Astrocyte (in vitro differentiated cells and primary cell): ENCODE results near the gene GRAMD1B. TPM values are rescaled to one million over a fixed set of nuclear protein-coding genes. Genes with fewer than 3 reads are reported as not detected.
A peak's percentile ranks its signal among the peaks of the same experiment; 100 is the strongest.

ENCODE experiments used
- DNase-seq: peaks from one replicate; pipeline ENCODE4 v3.0.0-alpha.2; 2010; ENCODE audit warnings: low read depth
- FAIRE-seq: peaks from 2 replicates; lab custom pipeline; 2011; peaks lifted over from hg19 to GRCh38; lab: Jason Lieb, UNC
- H2AFZ ChIP-seq: 2 replicates; pipeline ENCODE4 v1.6.0; 2012; ENCODE audit warnings: low read depth, low read length, inconsistent platforms
- H3K27ac ChIP-seq: 2 replicates; pipeline ENCODE4 v1.5.1; 2011; ENCODE audit warnings: low read depth, low read length, inconsistent platforms
- H3K27me3 ChIP-seq: 2 replicates; pipeline ENCODE4 v1.6.0; 2011; ENCODE audit warnings: low read length, inconsistent platforms; ENCODE audit not compliant: insufficient read depth
- H3K36me3 ChIP-seq: 2 replicates; pipeline ENCODE4 v1.5.1; 2011; ENCODE audit warnings: low read length, inconsistent platforms; ENCODE audit not compliant: insufficient read depth
- H3K4me1 ChIP-seq: 2 replicates; pipeline ENCODE4 v1.5.1; 2011; ENCODE audit warnings: low read length, inconsistent platforms; ENCODE audit not compliant: insufficient read depth
- H3K4me2 ChIP-seq: 2 replicates; pipeline ENCODE4 v1.6.0; 2012; ENCODE audit warnings: low read length, inconsistent platforms
- H3K4me3 ChIP-seq: 2 replicates; pipeline ENCODE4 v1.5.1; 2011; ENCODE audit warnings: low read depth, mild to moderate bottlenecking, low read length, inconsistent platforms; ENCODE audit not compliant: insufficient read depth
- H3K79me2 ChIP-seq: 2 replicates; pipeline ENCODE4 v1.6.0; 2012; ENCODE audit warnings: mild to moderate bottlenecking, low read length, inconsistent platforms; ENCODE audit not compliant: insufficient read depth
- H3K9ac ChIP-seq: 2 replicates; pipeline ENCODE4 v1.6.0; 2012; ENCODE audit warnings: mild to moderate bottlenecking, low read length, inconsistent platforms
- H3K9me3 ChIP-seq: 2 replicates; pipeline ENCODE4 v1.5.1; 2012; ENCODE audit warnings: low read depth, mild to moderate bottlenecking, low read length, inconsistent platforms; ENCODE audit not compliant: insufficient read depth
- H4K20me1 ChIP-seq: 2 replicates; pipeline ENCODE4 v1.6.0; 2012; ENCODE audit warnings: low read length, inconsistent platforms; ENCODE audit not compliant: insufficient read depth
- H3K27ac Mint-ChIP-seq: one replicate; pipeline ENCODE4 v1.8.0; 2021; ENCODE audit warnings: mild to moderate bottlenecking, mixed read lengths; ENCODE audit not compliant: unreplicated experiment
- H3K27me3 Mint-ChIP-seq: one replicate; pipeline ENCODE4 v1.8.0; 2021; ENCODE audit warnings: low read depth, mixed read lengths; ENCODE audit not compliant: unreplicated experiment
- H3K36me3 Mint-ChIP-seq: one replicate; pipeline ENCODE4 v1.8.0; 2021; ENCODE audit warnings: low read depth, mixed read lengths; ENCODE audit not compliant: unreplicated experiment
- H3K4me1 Mint-ChIP-seq: one replicate; pipeline ENCODE4 v1.8.0; 2021; ENCODE audit warnings: low read depth, mixed read lengths; ENCODE audit not compliant: unreplicated experiment
- H3K4me3 Mint-ChIP-seq: one replicate; pipeline ENCODE4 v1.8.0; 2021; ENCODE audit warnings: mild to moderate bottlenecking, moderate library complexity, mixed read lengths; ENCODE audit not compliant: unreplicated experiment
- H3K9me3 Mint-ChIP-seq: one replicate; pipeline ENCODE4 v1.8.0; 2021; ENCODE audit warnings: mild to moderate bottlenecking, mixed read lengths; ENCODE audit not compliant: unreplicated experiment
- EZH2 ChIP-seq: IDR thresholded peaks from 2 replicates; pipeline ENCODE4 v1.6.1; 2012; ENCODE audit warnings: mild to moderate bottlenecking, low read length, inconsistent platforms; ENCODE audit not compliant: insufficient read depth
- total RNA-seq: library from RNA; stranded (reverse); gene quantifications from 2 replicates; pipeline ENCODE4 v1.2.1, GENCODE V29; 2021
- TF ChIP-seq, protein P1 (sequence below): IDR thresholded peaks from 2 replicates; pipeline ENCODE4 v1.5.1; 2011; ENCODE audit warnings: low read depth, mild to moderate bottlenecking, inconsistent platforms, low read length, moderate library complexity; ENCODE audit not compliant: insufficient read depth

GRAMD1B gene
- total RNA-seq, 1 donor from 2014 or later, result 6.5 TPM

DNA sequence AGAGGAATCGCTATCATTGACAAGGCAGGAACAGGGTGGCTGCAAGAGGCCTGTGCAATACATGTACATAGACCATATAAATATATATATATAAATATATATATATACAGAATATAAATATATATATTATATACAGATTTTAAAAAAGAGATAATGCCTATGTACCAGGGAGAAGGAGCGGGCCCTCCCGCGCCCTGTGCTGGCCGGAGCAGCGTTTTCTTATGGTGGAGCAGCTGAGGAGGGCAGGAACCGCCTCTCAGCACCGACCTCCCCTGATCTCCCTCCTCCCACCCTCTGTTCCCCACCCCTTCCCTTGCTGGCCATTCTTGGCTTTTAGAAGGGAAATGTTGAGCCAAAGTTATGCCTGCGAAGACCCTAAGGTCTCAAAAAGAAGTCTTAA lies 192.5 kb downstream of the GRAMD1B start:
- FAIRE-seq (no peak), DNase-seq (no peak)
- Mint-ChIP-seq H3K9me3 (no peaks in the 10 kb centered on the region), H3K36me3 (peaks cover 17% of the 10 kb centered on the region), H3K27me3 (peaks cover 4% of the 10 kb centered on the region), H3K4me1 (no peaks in the 10 kb centered on the region), H3K4me3 (no peak overlapping the region), H3K27ac (no peak overlapping the region)
- Histone ChIP-seq H4K20me1 (no peaks in the 10 kb centered on the region), H3K27ac (no peak overlapping the region), H3K36me3 (no peaks in the 10 kb centered on the region), H2AFZ (no peak overlapping the region), H3K4me1 (no peaks in the 10 kb centered on the region), H3K9ac (no peak overlapping the region), H3K4me3 (no peak overlapping the region), H3K27me3 (no peaks in the 10 kb centered on the region), H3K79me2 (no peaks in the 10 kb centered on the region), H3K4me2 (no peak overlapping the region), H3K9me3 (no peaks in the 10 kb centered on the region)
- TF ChIP-seq, protein P1, sequence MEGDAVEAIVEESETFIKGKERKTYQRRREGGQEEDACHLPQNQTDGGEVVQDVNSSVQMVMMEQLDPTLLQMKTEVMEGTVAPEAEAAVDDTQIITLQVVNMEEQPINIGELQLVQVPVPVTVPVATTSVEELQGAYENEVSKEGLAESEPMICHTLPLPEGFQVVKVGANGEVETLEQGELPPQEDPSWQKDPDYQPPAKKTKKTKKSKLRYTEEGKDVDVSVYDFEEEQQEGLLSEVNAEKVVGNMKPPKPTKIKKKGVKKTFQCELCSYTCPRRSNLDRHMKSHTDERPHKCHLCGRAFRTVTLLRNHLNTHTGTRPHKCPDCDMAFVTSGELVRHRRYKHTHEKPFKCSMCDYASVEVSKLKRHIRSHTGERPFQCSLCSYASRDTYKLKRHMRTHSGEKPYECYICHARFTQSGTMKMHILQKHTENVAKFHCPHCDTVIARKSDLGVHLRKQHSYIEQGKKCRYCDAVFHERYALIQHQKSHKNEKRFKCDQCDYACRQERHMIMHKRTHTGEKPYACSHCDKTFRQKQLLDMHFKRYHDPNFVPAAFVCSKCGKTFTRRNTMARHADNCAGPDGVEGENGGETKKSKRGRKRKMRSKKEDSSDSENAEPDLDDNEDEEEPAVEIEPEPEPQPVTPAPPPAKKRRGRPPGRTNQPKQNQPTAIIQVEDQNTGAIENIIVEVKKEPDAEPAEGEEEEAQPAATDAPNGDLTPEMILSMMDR, result no peak
- TF ChIP-seq EZH2, result no peak

DNA sequence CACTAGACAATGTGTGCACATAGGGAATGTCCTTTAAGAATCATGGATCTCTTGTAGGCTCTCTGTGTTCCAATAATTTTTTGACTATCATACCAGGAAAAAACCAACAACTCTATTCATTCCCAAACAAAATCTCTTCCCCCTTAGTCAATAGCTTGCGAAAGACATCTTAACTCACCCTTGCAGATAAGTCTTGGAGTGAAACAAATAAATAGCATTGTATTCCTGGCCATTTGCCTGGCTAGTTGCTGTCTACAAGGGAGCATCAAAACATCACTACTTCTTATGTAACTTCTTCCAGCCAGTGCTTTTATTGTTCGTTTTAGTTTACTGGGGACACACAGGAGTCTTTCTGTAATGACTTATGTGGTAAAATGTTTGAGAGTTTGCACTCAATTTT lies 194.9 kb downstream of the GRAMD1B start:
- Histone ChIP-seq H3K9me3 (no peaks in the 10 kb centered on the region), H3K4me3 (no peak overlapping the region), H3K4me2 (no peak overlapping the region), H2AFZ (no peak overlapping the region), H3K36me3 (no peaks in the 10 kb centered on the region), H3K4me1 (no peaks in the 10 kb centered on the region), H3K27me3 (no peaks in the 10 kb centered on the region), H4K20me1 (no peaks in the 10 kb centered on the region), H3K9ac (no peak overlapping the region), H3K27ac (no peak overlapping the region), H3K79me2 (no peaks in the 10 kb centered on the region)
- Mint-ChIP-seq H3K27ac (no peak overlapping the region), H3K36me3 (peaks cover 14% of the 10 kb centered on the region), H3K4me3 (no peak overlapping the region), H3K9me3 (no peaks in the 10 kb centered on the region), H3K4me1 (peaks cover 3% of the 10 kb centered on the region), H3K27me3 (peaks cover 4% of the 10 kb centered on the region)
- DNase-seq (no peak), FAIRE-seq (no peak)
- TF ChIP-seq EZH2, result no peak
- TF ChIP-seq, protein P1, result no peak

DNA sequence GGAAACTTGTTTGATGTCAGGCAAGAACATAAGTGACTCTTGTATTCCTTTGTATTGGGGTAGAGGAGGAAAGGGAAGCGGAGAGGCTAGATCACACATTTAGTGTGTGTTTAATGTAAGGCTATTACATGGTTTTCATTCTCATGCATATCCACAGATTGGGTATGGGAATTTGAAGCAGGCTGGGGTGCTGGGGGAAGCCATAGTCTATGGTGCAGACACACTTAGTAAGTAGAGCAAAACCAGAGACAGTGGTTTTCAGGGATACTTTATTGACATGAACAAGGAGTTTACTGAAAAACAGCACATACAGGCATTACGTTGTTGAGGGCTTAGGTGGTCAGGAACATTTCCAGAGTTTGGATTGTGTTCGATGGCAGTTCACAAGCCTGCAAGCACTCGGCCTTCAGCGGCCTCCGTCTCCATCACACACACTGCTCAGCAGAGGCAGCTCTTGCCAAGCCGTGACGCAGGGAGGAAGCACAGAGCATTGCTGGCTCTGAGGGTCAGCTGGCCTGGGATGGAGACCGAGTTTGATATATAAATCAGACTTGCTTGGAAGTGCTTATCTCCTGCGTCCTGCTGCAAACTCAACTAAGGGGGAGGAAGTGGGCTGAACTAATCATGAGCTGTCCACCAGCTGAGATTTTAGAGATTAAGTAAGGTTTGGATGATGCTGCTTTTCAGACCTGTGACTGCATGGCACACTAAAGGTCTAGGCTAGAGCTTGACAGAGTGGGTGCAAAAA lies 199.0 kb downstream of the GRAMD1B start:
- DNase-seq, result peak; percentile 64
- H3K4me1 Mint-ChIP-seq, result peaks cover 5% of the 10 kb centered on the region
- TF ChIP-seq EZH2, result no peak
- TF ChIP-seq, protein P1, result no peak
- no peak overlapping the region for H3K4me3 ChIP-seq
- H3K36me3 ChIP-seq, result no peaks in the 10 kb centered on the region
- no peaks in the 10 kb centered on the region for H3K79me2 ChIP-seq
- H4K20me1 ChIP-seq, result no peaks in the 10 kb centered on the region
- no peak overlapping the region for H3K4me2 ChIP-seq
- H3K9me3 ChIP-seq, result no peaks in the 10 kb centered on the region
- H3K27ac Mint-ChIP-seq, result no peak overlapping the region
- H3K4me1 ChIP-seq, result no peaks in the 10 kb centered on the region
- peaks cover 12% of the 10 kb centered on the region for H3K27me3 Mint-ChIP-seq
- no peaks in the 10 kb centered on the region for H3K9me3 Mint-ChIP-seq
- peaks cover 10% of the 10 kb centered on the region for H3K36me3 Mint-ChIP-seq
- H2AFZ ChIP-seq, result no peak overlapping the region
- no peaks in the 10 kb centered on the region for H3K27me3 ChIP-seq
- H3K4me3 Mint-ChIP-seq, result no peak overlapping the region
- no peak overlapping the region for H3K9ac ChIP-seq
- no peak overlapping the region for H3K27ac ChIP-seq
- no peak for FAIRE-seq
